GM19193 (cell line): Measurements from ENCODE around the gene H2AZ2.

Experiments
- POLR2A ChIP-seq: IDR thresholded peaks from 4 replicates; pipeline ENCODE4 v1.6.1; 2011; ENCODE audit not compliant: insufficient read depth, insufficient read length; ENCODE audit errors: extremely low read depth

H2AZ2 gene

DNA sequence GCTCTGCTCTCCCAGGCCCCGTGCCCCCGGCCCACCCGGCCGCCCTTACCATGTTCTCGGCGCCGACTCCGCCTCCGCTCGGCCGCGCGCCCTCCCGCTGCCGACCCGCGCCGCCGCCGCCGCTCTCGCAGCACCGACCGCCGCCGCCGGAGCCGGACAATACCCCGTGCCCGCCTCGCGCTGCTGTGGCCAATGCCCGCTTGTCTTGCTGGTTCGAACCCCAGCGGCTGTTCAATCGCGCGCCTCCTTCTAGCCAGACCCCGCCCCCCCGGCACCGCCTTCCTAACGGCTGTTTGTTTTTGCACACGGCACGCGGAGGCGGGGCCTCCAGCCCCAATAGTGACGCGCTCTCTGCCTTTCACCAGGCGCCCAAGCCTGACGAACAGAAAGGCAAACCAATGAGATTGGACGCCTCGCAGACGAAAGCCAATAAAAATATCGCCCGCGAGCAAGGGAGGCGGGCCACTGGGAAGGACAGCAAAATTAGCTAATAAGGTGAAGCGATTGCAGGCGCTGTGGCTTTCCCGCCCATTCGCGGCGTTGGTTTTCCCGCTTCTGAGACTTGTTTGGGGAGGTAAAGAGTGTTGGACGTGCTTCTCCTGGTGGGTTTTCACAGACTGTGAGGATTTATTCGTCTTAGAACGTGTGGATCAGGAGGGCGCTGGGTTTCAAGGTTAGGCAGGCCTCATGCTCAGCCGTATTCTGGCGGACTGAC lies at the start of gene H2AZ2:
Gene H2AZ2, minus strand, starts transcription at position 168 of the 715 bp plus-strand sequence. Its CDS starts 116 bp downstream, at position 52.
- peak; percentile 70 for TF ChIP-seq POLR2A

DNA sequence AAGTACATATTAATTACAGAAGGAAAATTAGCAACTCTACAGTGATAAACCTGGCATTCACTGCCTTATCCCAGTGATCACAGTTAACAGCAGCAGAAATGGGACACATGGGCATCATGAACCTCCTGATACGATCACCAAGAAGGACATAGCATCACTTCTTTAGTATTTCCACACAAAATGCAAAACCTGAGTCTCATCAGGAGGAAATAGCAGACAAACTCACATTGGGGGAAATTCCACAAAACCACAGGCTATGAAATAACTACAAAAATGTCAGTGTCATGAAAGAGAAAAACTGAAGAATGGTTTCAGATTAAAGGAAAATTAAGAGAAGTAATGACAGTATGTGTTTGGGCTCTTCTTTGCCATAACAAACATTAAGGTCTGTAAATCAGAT lies 49.4 kb upstream of the H2AZ2 start:
- no peak for TF ChIP-seq POLR2A

GRCh38 chr7:44894888-44895580 lies 47.1 kb upstream of the H2AZ2 start:
- TF ChIP-seq POLR2A: no peak

DNA sequence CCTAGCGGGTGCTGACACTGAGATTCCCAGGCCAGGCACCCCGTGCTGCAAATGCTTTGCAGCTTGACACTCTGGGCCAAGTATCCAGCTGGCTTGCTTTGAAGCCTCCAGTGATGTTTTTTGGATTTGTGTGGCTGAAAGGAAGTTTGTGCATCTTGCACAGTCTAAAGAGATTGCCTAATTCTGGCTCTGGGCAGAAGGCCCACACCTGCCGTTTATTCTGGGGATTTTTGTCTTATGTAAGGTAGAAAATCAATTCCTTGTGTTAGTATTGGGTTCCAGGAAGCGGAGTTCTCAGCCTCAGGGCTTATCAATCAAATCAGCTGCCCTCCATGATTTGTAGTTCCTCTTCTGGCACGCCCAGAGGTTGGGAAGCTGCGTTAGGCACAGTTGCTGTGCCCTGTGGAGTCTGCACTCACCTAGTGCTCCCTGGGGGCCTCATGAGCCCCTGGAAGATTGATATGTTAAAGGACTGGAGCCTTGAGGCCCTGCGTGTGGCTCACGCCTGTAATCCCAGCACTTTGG lies 45.9 kb upstream of the H2AZ2 start:
- no peak for TF ChIP-seq POLR2A

- TF ChIP-seq POLR2A: no peak
Measured at GRCh38 chr7:44891791-44892190, 43.9 kb upstream of the H2AZ2 start.

- TF ChIP-seq POLR2A: no peak
Measured at GRCh38 chr7:44891372-44891771, 43.5 kb upstream of the H2AZ2 start.

GRCh38 chr7:44889086-44889781 lies 41.3 kb upstream of the H2AZ2 start:
- TF ChIP-seq POLR2A: no peak

GRCh38 chr7:44887293-44887692 lies 39.4 kb upstream of the H2AZ2 start:
- no peak for TF ChIP-seq POLR2A

GRCh38 chr7:44885394-44886317 lies 37.8 kb upstream of the H2AZ2 start, which contains the start of gene PURB:
PURB (minus strand) TSS chr7:44885530; CDS start chr7:44885348, 182 bp downstream.
- TF ChIP-seq POLR2A: peak; percentile 92

DNA sequence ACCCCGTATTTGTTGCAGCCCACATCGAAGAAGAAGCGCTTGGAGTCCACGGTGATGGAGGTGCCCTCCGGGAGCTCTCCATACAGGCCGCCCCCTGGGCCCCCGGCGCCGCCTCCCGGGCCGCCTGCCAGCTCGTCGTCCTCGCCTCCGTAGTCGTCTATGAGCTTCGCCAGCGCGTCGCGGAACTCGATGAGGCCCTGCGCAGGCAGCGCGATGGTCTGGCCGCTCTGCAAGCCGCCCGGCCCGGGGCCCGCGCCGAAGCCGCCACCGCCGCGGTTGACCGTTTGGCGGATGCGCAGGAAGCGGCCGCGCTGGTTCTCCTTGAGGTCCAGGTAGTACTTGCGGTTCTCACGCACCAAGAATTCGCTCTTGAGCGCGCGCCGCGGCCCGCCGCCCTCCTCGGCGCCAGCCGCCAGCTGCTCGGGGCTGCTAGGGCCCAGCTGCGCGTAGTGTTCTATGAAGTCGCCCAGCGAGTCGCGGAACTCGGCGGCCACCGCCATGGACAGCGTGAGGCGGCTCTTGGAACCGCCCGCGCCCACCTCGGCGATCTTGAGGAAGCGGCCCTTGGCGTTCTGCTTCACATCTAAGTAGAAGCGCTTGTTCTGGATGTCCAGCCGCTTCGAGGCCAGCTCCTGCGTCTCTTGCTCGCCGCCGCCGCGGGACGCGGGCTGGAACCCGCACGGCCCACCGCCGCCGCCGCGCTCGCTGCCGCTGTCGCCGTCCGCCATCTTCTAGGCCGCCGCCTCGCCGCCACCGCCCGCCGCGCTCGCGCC lies 36.9 kb upstream of the H2AZ2 start:
- no peak for TF ChIP-seq POLR2A

DNA sequence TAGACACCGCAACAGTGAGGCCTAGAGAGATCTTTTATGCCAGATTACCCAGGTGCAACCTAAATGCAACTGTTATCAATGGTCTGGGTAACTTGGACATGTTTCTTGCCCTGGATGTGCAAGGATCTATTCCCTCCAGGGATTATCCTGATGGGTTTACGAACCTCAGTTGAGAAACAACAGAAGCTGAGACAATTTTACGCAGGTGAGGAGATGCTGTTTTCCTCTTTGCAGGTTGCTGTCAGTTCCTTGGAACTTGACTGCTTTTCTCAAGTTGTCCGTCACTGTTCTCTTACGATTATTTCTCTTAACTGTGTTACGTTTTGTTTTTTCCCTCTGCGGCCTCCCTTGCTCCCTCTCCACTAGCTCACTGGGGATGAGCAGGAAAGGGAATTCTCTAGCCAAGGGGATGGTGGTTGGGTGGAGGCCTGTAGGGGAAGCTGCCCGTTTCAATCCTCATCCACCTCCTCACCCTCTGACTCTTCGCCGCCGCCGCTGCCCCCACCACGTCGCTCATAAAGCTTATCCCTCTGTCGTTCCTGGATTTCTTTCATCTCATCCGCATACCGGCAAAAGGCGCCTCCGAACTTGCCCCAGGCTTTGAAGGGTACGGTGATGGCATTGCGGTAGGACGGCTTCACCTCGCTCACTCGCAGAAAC lies 36.2 kb upstream of the H2AZ2 start:
- no peak for TF ChIP-seq POLR2A

- TF ChIP-seq POLR2A: no peak
Measured at GRCh38 chr7:44882899-44883298, 35.0 kb upstream of the H2AZ2 start.

GRCh38 chr7:44881610-44882009 lies 33.7 kb upstream of the H2AZ2 start:
- no peak for TF ChIP-seq POLR2A
